H9 (cell line): ENCODE results near the gene ANKDD1A. TPM values are rescaled to one million over a fixed set of nuclear protein-coding genes. Genes with fewer than 3 reads are reported as not detected.

Experiments used
- DNase-seq: peaks from one replicate; pipeline ENCODE4 v3.0.0-alpha.2; 2017
- H2AFZ ChIP-seq: one replicate; pipeline ENCODE4 v1.6.1; 2013; ENCODE audit warnings: mild to moderate bottlenecking, low read length, control low read depth, moderate library complexity
- H2AK5ac ChIP-seq: 2 replicates; pipeline ENCODE4 v1.6.1; 2013; ENCODE audit warnings: low read length, control low read depth, mixed read lengths; ENCODE audit not compliant: insufficient read length
- H2BK120ac ChIP-seq: one replicate; pipeline ENCODE4 v1.6.1; 2013; ENCODE audit warnings: low read depth, mild to moderate bottlenecking, low read length, control low read depth, inconsistent platforms; ENCODE audit not compliant: poor library complexity, severe bottlenecking
- H2BK12ac ChIP-seq: 2 replicates; pipeline ENCODE4 v1.6.1; 2013; ENCODE audit warnings: low read length, control low read depth, mixed read lengths, low read depth; ENCODE audit not compliant: insufficient read length
- H2BK15ac ChIP-seq: 2 replicates; pipeline ENCODE4 v1.6.1; 2013; ENCODE audit warnings: low read depth, low read length, control low read depth
- H2BK20ac ChIP-seq: one replicate; pipeline ENCODE4 v1.6.1; 2013; ENCODE audit warnings: low read depth, mild to moderate bottlenecking, low read length, control low read depth, inconsistent platforms; ENCODE audit not compliant: poor library complexity, severe bottlenecking
- H2BK5ac ChIP-seq: 2 replicates; pipeline ENCODE4 v1.6.1; 2013; ENCODE audit warnings: low read length, control low read depth, mixed read lengths; ENCODE audit not compliant: insufficient read length
- H3K14ac ChIP-seq: 2 replicates; pipeline ENCODE4 v1.6.1; 2013; ENCODE audit warnings: low read length, control low read depth; ENCODE audit not compliant: insufficient read depth
- H3K18ac ChIP-seq: 2 replicates; pipeline ENCODE4 v1.6.1; 2013; ENCODE audit warnings: low read depth, mild to moderate bottlenecking, mixed read lengths, low read length, control low read depth; ENCODE audit not compliant: insufficient read length
- H3K23ac ChIP-seq: 2 replicates; pipeline ENCODE4 v1.6.1; 2013; ENCODE audit warnings: low read length, control low read depth, mixed read lengths, low read depth; ENCODE audit not compliant: insufficient read length
- H3K23me2 ChIP-seq: 2 replicates; pipeline ENCODE4 v1.6.1; 2013; ENCODE audit warnings: low read depth, mild to moderate bottlenecking, mixed read lengths, low read length, control low read depth; ENCODE audit not compliant: insufficient read length, poor library complexity, severe bottlenecking
- H3K27ac ChIP-seq: 2 replicates; pipeline ENCODE4 v1.5.1; 2013; ENCODE audit warnings: low read length, control low read depth, mixed read lengths, low read depth; ENCODE audit not compliant: insufficient read length
- H3K27me3 ChIP-seq: 2 replicates; pipeline ENCODE4 v1.6.1; 2013; ENCODE audit warnings: low read length, control low read depth, inconsistent platforms; ENCODE audit not compliant: insufficient read depth
- H3K4ac ChIP-seq: 2 replicates; pipeline ENCODE4 v1.6.1; 2013; ENCODE audit warnings: low read depth, mild to moderate bottlenecking, control low read depth, inconsistent platforms, low read length, moderate library complexity
- H3K4me1 ChIP-seq: 2 replicates; pipeline ENCODE4 v1.6.1; 2013; ENCODE audit warnings: low read length, control low read depth, inconsistent platforms; ENCODE audit not compliant: insufficient read depth
- H3K4me2 ChIP-seq: 2 replicates; pipeline ENCODE4 v1.6.1; 2013; ENCODE audit warnings: low read length, control low read depth, mixed read lengths; ENCODE audit not compliant: insufficient read length, insufficient read depth
- H3K56ac ChIP-seq: 2 replicates; pipeline ENCODE4 v1.6.1; 2013; ENCODE audit warnings: low read depth, mild to moderate bottlenecking, mixed read lengths, low read length, control low read depth; ENCODE audit not compliant: insufficient read length
- H3K79me1 ChIP-seq: 2 replicates; pipeline ENCODE4 v1.6.1; 2013; ENCODE audit warnings: low read depth, mild to moderate bottlenecking, moderate library complexity, low read length, control low read depth, inconsistent platforms; ENCODE audit not compliant: insufficient read depth, poor library complexity, severe bottlenecking
- H3K79me2 ChIP-seq: 2 replicates; pipeline ENCODE4 v1.6.1; 2013; ENCODE audit warnings: low read length, control low read depth, inconsistent platforms; ENCODE audit not compliant: insufficient read depth
- H3K9ac ChIP-seq: 2 replicates; pipeline ENCODE4 v1.6.1; 2013; ENCODE audit warnings: low read length, control low read depth, mixed read lengths; ENCODE audit not compliant: insufficient read length; ENCODE audit errors: extremely low read depth
- H3K9me3 ChIP-seq: one replicate; pipeline ENCODE4 v1.6.1; 2013; ENCODE audit warnings: low read depth, low read length, inconsistent platforms; ENCODE audit not compliant: control insufficient read depth
- H3T11ph ChIP-seq: one replicate; pipeline ENCODE4 v1.6.1; 2013; ENCODE audit warnings: mild to moderate bottlenecking, low read length, control low read depth, inconsistent platforms
- H4K20me1 ChIP-seq: one replicate; pipeline ENCODE4 v1.6.1; 2013; ENCODE audit not compliant: control insufficient read depth, insufficient read length, insufficient read depth
- H4K5ac ChIP-seq: 2 replicates; pipeline ENCODE4 v1.6.1; 2013; ENCODE audit warnings: low read depth, mild to moderate bottlenecking, mixed read lengths, low read length, control low read depth; ENCODE audit not compliant: insufficient read length
- H4K8ac ChIP-seq: replicated peaks from 2 replicates; pipeline ENCODE4 v1.6.1; 2013; ENCODE audit warnings: low read length, control low read depth, mixed read lengths, low read depth; ENCODE audit not compliant: insufficient read length
- H4K91ac ChIP-seq: 2 replicates; pipeline ENCODE4 v1.6.1; 2013; ENCODE audit warnings: low read depth, mild to moderate bottlenecking, moderate library complexity, mixed read lengths, low read length, control low read depth; ENCODE audit not compliant: insufficient read length
- H3K27ac Mint-ChIP-seq, 3 experiments: 2 replicates in 2 of 3; 3 replicates in 1 of 3; pipeline ENCODE4 v1.8.0; 2020 to 2021; ENCODE audit warnings: mixed read lengths in 3 of 3, mild to moderate bottlenecking in 1 of 3, moderate library complexity in 1 of 3
- H3K27me3 Mint-ChIP-seq: 2 replicates; pipeline ENCODE4 v1.8.0; 2021; ENCODE audit warnings: low read depth, mild to moderate bottlenecking, moderate library complexity, mixed read lengths
- H3K36me3 Mint-ChIP-seq, 3 experiments: 2 replicates in 2 of 3; 3 replicates in 1 of 3; pipeline ENCODE4 v1.8.0; 2020 to 2021; ENCODE audit warnings: low read depth in 3 of 3, mixed read lengths in 3 of 3; ENCODE audit not compliant: insufficient read depth in 1 of 3
- H3K4me1 Mint-ChIP-seq, 2 experiments: 2 replicates each; pipeline ENCODE4 v1.8.0; 2020; ENCODE audit warnings: mixed read lengths in 2 of 2
- H3K4me3 Mint-ChIP-seq, 2 experiments: 2 replicates in 1 of 2; 3 replicates in 1 of 2; pipeline ENCODE4 v1.8.0; 2020 to 2021; ENCODE audit warnings: mild to moderate bottlenecking in 2 of 2, mixed read lengths in 2 of 2, moderate library complexity in 1 of 2
- H3K9me3 Mint-ChIP-seq, 2 experiments: 2 replicates in 1 of 2; 3 replicates in 1 of 2; pipeline ENCODE4 v1.8.0; 2020; ENCODE audit warnings: mild to moderate bottlenecking in 2 of 2, mixed read lengths in 2 of 2, moderate library complexity in 1 of 2
- CTCF ChIP-seq: fragments of 200-600 bp; sonication (generic); conservative IDR thresholded peaks from 3 replicates; pipeline ENCODE4 v1.8.0; 2021; ENCODE audit warnings: antibody characterized with exemption, mild to moderate bottlenecking
- WGBS: extraction: QIAGEN DNeasy Blood & Tissue Kit; methylation state at CpG from one replicate; pipeline ENCODE4 v1.1.7; 2013; ENCODE audit warnings: missing lambda C conversion rate, low lambda C conversion rate, mixed read lengths; ENCODE audit not compliant: insufficient read length; ENCODE audit errors: extremely low coverage; 5-methylcytosine and 5-hydroxymethylcytosine counted together
- total RNA-seq: library from RNA; stranded (reverse); gene quantifications from 2 replicates; pipeline ENCODE4 v1.2.1, GENCODE V29; 2021

Gene ANKDD1A
- total RNA-seq, 1 experiment from 2014 or later, result 3.7 TPM

GRCh38 chr15:64896371-64897069 lies 15.2 kb upstream of the ANKDD1A start:
- Histone ChIP-seq H2BK120ac (no peak overlapping the region), H3K9me3 (peaks cover 9% of the 10 kb centered on the region), H4K8ac (no peak overlapping the region), H3K23me2 (peaks cover 8% of the 10 kb centered on the region), H3K79me2 (no peaks in the 10 kb centered on the region), H2BK15ac (no peak overlapping the region), H3K79me1 (no peaks in the 10 kb centered on the region), H3K18ac (no peak overlapping the region), H2BK5ac (no peak overlapping the region), H3K56ac (no peak overlapping the region), H4K20me1 (no peaks in the 10 kb centered on the region), H4K5ac (no peak overlapping the region), H3K27ac (no peak overlapping the region), H3K4ac (no peak overlapping the region), H4K91ac (no peak overlapping the region), H3K23ac (no peak overlapping the region), H2BK20ac (no peak overlapping the region), H3K9ac (no peak overlapping the region), H3K27me3 (no peaks in the 10 kb centered on the region; the same call in 1 of the 2 replicates), H3T11ph (no peak overlapping the region), H3K14ac (no peak overlapping the region; the same call in 1 of the 2 replicates), H3K4me2 (no peak overlapping the region), H2BK12ac (no peak overlapping the region), H2AFZ (no peak overlapping the region), H3K4me1 (peaks cover 6% of the 10 kb centered on the region; the same call in 1 of the 2 replicates), H2AK5ac (no peak overlapping the region)
- Mint-ChIP-seq H3K27ac (no peak overlapping the region), H3K36me3 (peaks cover 7 to 11% (median 11%) of the 10 kb centered on the region in 3 experiments; a peak in 6 of 7 replicates), H3K9me3 (peaks cover 10 to 13% of the 10 kb centered on the region in 2 experiments), H3K27me3 (peaks cover 7% of the 10 kb centered on the region; the same call in 1 of the 2 replicates), H3K4me3 (no peak overlapping the region), H3K4me1 (peaks cover 35 to 62% of the 10 kb centered on the region in 2 experiments)
- DNase-seq, result no peak
- WGBS, result no CpG with 5 or more reads among the region's 6 CpGs
- TF ChIP-seq CTCF, result no peak
